IPS-15b (cell line): ENCODE results near the gene CIB4.

Source experiments
- H3K27me3 ChIP-seq: one replicate; pipeline ENCODE4 v1.6.1; 2013; ENCODE audit warnings: low read length; ENCODE audit not compliant: control insufficient read depth, insufficient read depth
- H3K36me3 ChIP-seq: one replicate; pipeline ENCODE4 v1.6.1; 2013; ENCODE audit warnings: low read length; ENCODE audit not compliant: control insufficient read depth, insufficient read depth
- H3K4me1 ChIP-seq: one replicate; pipeline ENCODE4 v1.6.1; 2013; ENCODE audit warnings: mild to moderate bottlenecking, low read length; ENCODE audit not compliant: control insufficient read depth, insufficient read depth
- H3K4me3 ChIP-seq: one replicate; pipeline ENCODE4 v1.5.1; 2013; ENCODE audit warnings: low read depth, low read length
- H3K9ac ChIP-seq: one replicate; pipeline ENCODE4 v1.6.1; 2013; ENCODE audit warnings: low read depth, mild to moderate bottlenecking, low read length
- H3K9me3 ChIP-seq: one replicate; pipeline ENCODE4 v1.6.1; 2013; ENCODE audit warnings: mild to moderate bottlenecking, low read length; ENCODE audit not compliant: control insufficient read depth, insufficient read depth

The CIB4 gene

GRCh38 chr2:26595146-26595545 lies 46.0 kb downstream of the CIB4 start:
- peaks cover 2% of the 10 kb centered on the region for H3K4me1 ChIP-seq
- H3K27me3 ChIP-seq = peaks cover 2% of the 10 kb centered on the region
- H3K36me3 ChIP-seq = no peaks in the 10 kb centered on the region
- H3K9ac ChIP-seq = no peak overlapping the region
- H3K9me3 ChIP-seq = no peaks in the 10 kb centered on the region
- H3K4me3 ChIP-seq = no peak overlapping the region

GRCh38 chr2:26591619-26592505 lies 49.3 kb downstream of the CIB4 start:
- peaks cover 2% of the 10 kb centered on the region for H3K27me3 ChIP-seq
- no peaks in the 10 kb centered on the region for H3K36me3 ChIP-seq
- H3K4me1 ChIP-seq = no peaks in the 10 kb centered on the region
- no peaks in the 10 kb centered on the region for H3K9me3 ChIP-seq
- H3K9ac ChIP-seq = no peak overlapping the region
- no peak overlapping the region for H3K4me3 ChIP-seq

GRCh38 chr2:26590980-26591618 lies 50.1 kb downstream of the CIB4 start:
- peaks cover 2% of the 10 kb centered on the region for H3K27me3 ChIP-seq
- H3K4me1 ChIP-seq = no peaks in the 10 kb centered on the region
- no peak overlapping the region for H3K9ac ChIP-seq
- H3K36me3 ChIP-seq = no peaks in the 10 kb centered on the region
- H3K9me3 ChIP-seq = no peaks in the 10 kb centered on the region
- no peak overlapping the region for H3K4me3 ChIP-seq

GRCh38 chr2:26590508-26590907 lies 50.7 kb downstream of the CIB4 start:
- H3K4me3 ChIP-seq = no peak overlapping the region
- H3K36me3 ChIP-seq = no peaks in the 10 kb centered on the region
- no peaks in the 10 kb centered on the region for H3K4me1 ChIP-seq
- H3K27me3 ChIP-seq = peaks cover 2% of the 10 kb centered on the region
- no peaks in the 10 kb centered on the region for H3K9me3 ChIP-seq
- H3K9ac ChIP-seq = no peak overlapping the region

- Histone ChIP-seq H3K36me3 (no peaks in the 10 kb centered on the region), H3K27me3 (no peaks in the 10 kb centered on the region)
Measured at GRCh38 chr2:26588576-26588975, 52.6 kb downstream of the CIB4 start.

GRCh38 chr2:26587994-26588393 lies 53.2 kb downstream of the CIB4 start:
- Histone ChIP-seq H3K27me3 (no peaks in the 10 kb centered on the region), H3K9ac (no peak overlapping the region), H3K4me1 (no peaks in the 10 kb centered on the region), H3K9me3 (no peaks in the 10 kb centered on the region), H3K36me3 (no peaks in the 10 kb centered on the region), H3K4me3 (no peak overlapping the region)

More at GRCh38 chr2:26588576-26588975, 52.6 kb downstream of the CIB4 start:
- Histone ChIP-seq H3K9ac (no peak overlapping the region), H3K4me1 (no peaks in the 10 kb centered on the region), H3K4me3 (no peak overlapping the region), H3K9me3 (no peaks in the 10 kb centered on the region)

- H3K27me3 ChIP-seq = no peaks in the 10 kb centered on the region
- no peak overlapping the region for H3K4me3 ChIP-seq
- no peaks in the 10 kb centered on the region for H3K4me1 ChIP-seq
- no peaks in the 10 kb centered on the region for H3K9me3 ChIP-seq
- no peak overlapping the region for H3K9ac ChIP-seq
- no peaks in the 10 kb centered on the region for H3K36me3 ChIP-seq
Measured at GRCh38 chr2:26585966-26586365, 55.2 kb downstream of the CIB4 start.

GRCh38 chr2:26585100-26585499 lies 56.1 kb downstream of the CIB4 start:
- H3K27me3 ChIP-seq = no peaks in the 10 kb centered on the region
- no peak overlapping the region for H3K9ac ChIP-seq
- H3K9me3 ChIP-seq = no peaks in the 10 kb centered on the region
- no peak overlapping the region for H3K4me3 ChIP-seq
- no peaks in the 10 kb centered on the region for H3K4me1 ChIP-seq
- no peaks in the 10 kb centered on the region for H3K36me3 ChIP-seq

GRCh38 chr2:26584656-26585055 lies 56.5 kb downstream of the CIB4 start:
- no peak overlapping the region for H3K9ac ChIP-seq
- no peaks in the 10 kb centered on the region for H3K36me3 ChIP-seq
- H3K27me3 ChIP-seq = no peaks in the 10 kb centered on the region
- no peaks in the 10 kb centered on the region for H3K9me3 ChIP-seq
- H3K4me1 ChIP-seq = no peaks in the 10 kb centered on the region
- H3K4me3 ChIP-seq = no peak overlapping the region

- H3K9ac ChIP-seq = no peak overlapping the region
- no peaks in the 10 kb centered on the region for H3K27me3 ChIP-seq
Measured at GRCh38 chr2:26584191-26584590, 57.0 kb downstream of the CIB4 start.

GRCh38 chr2:26583381-26583911 lies 57.7 kb downstream of the CIB4 start:
- H3K36me3 ChIP-seq = no peaks in the 10 kb centered on the region
- H3K9me3 ChIP-seq = no peaks in the 10 kb centered on the region
- H3K27me3 ChIP-seq = no peaks in the 10 kb centered on the region
- no peak overlapping the region for H3K4me3 ChIP-seq
- H3K9ac ChIP-seq = no peak overlapping the region
- H3K4me1 ChIP-seq = no peaks in the 10 kb centered on the region

More at GRCh38 chr2:26584191-26584590, 57.0 kb downstream of the CIB4 start:
- no peak overlapping the region for H3K4me3 ChIP-seq
- H3K9me3 ChIP-seq = no peaks in the 10 kb centered on the region
- no peaks in the 10 kb centered on the region for H3K36me3 ChIP-seq
- no peaks in the 10 kb centered on the region for H3K4me1 ChIP-seq

- Histone ChIP-seq H3K9ac (no peak overlapping the region), H3K36me3 (no peaks in the 10 kb centered on the region), H3K9me3 (no peaks in the 10 kb centered on the region), H3K27me3 (peaks cover 4% of the 10 kb centered on the region), H3K4me3 (no peak overlapping the region), H3K4me1 (peaks cover 2% of the 10 kb centered on the region)
Measured at GRCh38 chr2:26582890-26583289, 58.3 kb downstream of the CIB4 start.
